ENCODE results near the gene RAD51B. TPM values are rescaled to one million over a fixed set of nuclear protein-coding genes. Genes with fewer than 3 reads are reported as not detected.

RAD51B gene
- total and polyA plus RNA-seq, 9 of the 15 experiments (the other 6 are each of a cell fraction or from before 2014, with no cell fraction given): 8.5 to 17.3 (median 11.3) TPM

GRCh38 chr14:67784244-67784823 lies 35.2 kb upstream of the RAD51B start (continued):
- TF ChIP-seq ZBTB5 (IDR thresholded peaks at IDR 0.05): no peak

GRCh38 chr14:67785270-67786109 lies 34.1 kb upstream of the RAD51B start:
- ATAC-seq (no peak), FAIRE-seq (no peak), DNase-seq (ENCODE audit: extremely low read depth in 1 of 4, low spot score in 3 of 4) (no peak)
- Histone ChIP-seq H3K79me2 (ENCODE audit: control insufficient read depth, insufficient read depth, low read length) (no peaks in the 10 kb centered on the region), H3K4me1 (replicated peaks in 1 of 2; ENCODE audit: control insufficient read depth in 2 of 2, insufficient read depth in 2 of 2, low read length in 2 of 2) (peaks cover 0 to 2% of the 10 kb centered on the region in 2 experiments; a peak in 1 of 5 replicates), H3K27me3 (ENCODE audit: control insufficient read depth in 2 of 2, insufficient read depth in 2 of 2, low read length in 2 of 2) (no peaks in the 10 kb centered on the region), H3K4me2 (ENCODE audit: insufficient read depth, low read length) (no peak overlapping the region), H3K27ac (ENCODE audit: extremely low read depth, low read depth, low read length) (no peak overlapping the region), H3K9me3 (replicated peaks; ENCODE audit: control insufficient read depth, insufficient read depth, low read depth, low read length) (no peaks in the 10 kb centered on the region), H3K36me3 (ENCODE audit: control insufficient read depth, insufficient read depth, low read length) (peaks cover 77% of the 10 kb centered on the region; the same call in 2 of the 3 replicates), H3K9ac (ENCODE audit: insufficient read depth in 1 of 2, low read depth in 2 of 2, low read length in 2 of 2) (0 out of 4 replicates have a peak overlapping the region, but pooled peaks of 1 of the 2 experiments have one; percentile 22), H2AFZ (ENCODE audit: low read depth, low read length) (no peak overlapping the region), H4K20me1 (replicated peaks; ENCODE audit: control insufficient read depth, insufficient read depth, low read length) (no peaks in the 10 kb centered on the region), H3K9me1 (ENCODE audit: control insufficient read depth, insufficient read depth, low read length) (no peaks in the 10 kb centered on the region), H3K4me3 (no peak overlapping the region)
- in situ Hi-C loops (cut with MboI) (no loop called here), intact Hi-C loops (cut with micrococcal nuclease) (no loop called here)
- CTCF ChIA-PET (ENCODE audit: low intra/inter-chr PET ratio): no interaction called here
- WGBS (ENCODE audit: insufficient coverage, low coverage, missing lambda C conversion rate): 67% methylated on average over 2 of the region's 4 CpGs
- BruUV-seq (replicated peaks): no TSS peak
- POLR2A ChIA-PET: interaction anchor here (0.7 to 1.5 kb wide), 2 partner anchors 9 to 26 kb away, joined by 3 read pairs; no protein-coding TSS in a partner anchor
- TF ChIP-seq RAD21 (CRISPR knock-in tag; conservative IDR thresholded peaks at IDR 0.05 in 1 of 2, IDR thresholded peaks at IDR 0.05 in 1 of 2) (no peak), RBM39 (optimal IDR thresholded peaks at IDR 0.05; ENCODE audit: low read depth, low read length) (no peak), ELF1 (tag; IDR thresholded peaks at IDR 0.05) (no peak), CHD1 (IDR thresholded peaks at IDR 0.05; ENCODE audit: low read length) (no peak), ZNF174 (CRISPR knock-in tag; IDR thresholded peaks at IDR 0.05) (no peak), ZNF75A (CRISPR knock-in tag; IDR thresholded peaks at IDR 0.05) (no peak), ZBTB7A (IDR thresholded peaks at IDR 0.05; ENCODE audit: borderline replicate concordance, control insufficient read depth, low read depth, low read length) (no peak), MTA3 (IDR thresholded peaks at IDR 0.05; ENCODE audit: borderline replicate concordance) (no peak), ZNF79 (CRISPR knock-in tag; IDR thresholded peaks at IDR 0.05; ENCODE audit: low read depth) (no peak), CBX8 (IDR thresholded peaks at IDR 0.05; ENCODE audit: borderline replicate concordance, extremely low read depth, low read depth, low read length, poor library complexity, severe bottlenecking) (no peak), TEAD1 (CRISPR knock-in tag; IDR thresholded peaks at IDR 0.05) (no peak), HDAC1 (IDR thresholded peaks at IDR 0.05) (no peak), C11orf30 (IDR thresholded peaks at IDR 0.05; ENCODE audit: low read depth) (no peak), ATF6 (CRISPR knock-in tag; IDR thresholded peaks at IDR 0.05) (no peak)

Measured in K562 (cell line).